GM12801 (cell line): ENCODE results near the gene HSBP1L1.

ENCODE experiments used
- TF ChIP-seq, protein P1 (sequence below): IDR thresholded peaks from one replicate; pipeline ENCODE4 v1.5.1; 2011; ENCODE audit warnings: control low read depth; ENCODE audit not compliant: insufficient read length; ENCODE audit errors: extremely low read depth

The HSBP1L1 gene

DNA sequence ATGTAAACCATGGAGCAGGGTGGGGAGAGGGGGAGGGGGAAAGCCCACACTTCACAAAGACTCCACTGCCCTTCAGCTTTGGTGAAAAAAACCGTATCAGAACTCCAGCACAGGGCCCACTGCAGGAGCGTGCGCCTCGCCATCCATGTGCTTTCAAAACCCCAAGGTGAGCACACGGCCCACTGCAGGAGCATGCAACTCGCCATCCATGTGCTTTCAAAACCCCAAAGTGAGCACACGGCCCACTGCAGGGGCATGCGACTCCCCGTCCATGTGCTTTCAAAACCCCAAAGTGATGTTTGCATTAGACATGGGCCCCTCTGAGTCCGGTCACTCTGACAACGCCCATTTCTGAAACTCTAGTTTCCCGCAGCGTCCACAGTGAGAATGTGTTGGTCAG is 16.1 kb downstream of the HSBP1L1 start:
- TF ChIP-seq, protein P1, sequence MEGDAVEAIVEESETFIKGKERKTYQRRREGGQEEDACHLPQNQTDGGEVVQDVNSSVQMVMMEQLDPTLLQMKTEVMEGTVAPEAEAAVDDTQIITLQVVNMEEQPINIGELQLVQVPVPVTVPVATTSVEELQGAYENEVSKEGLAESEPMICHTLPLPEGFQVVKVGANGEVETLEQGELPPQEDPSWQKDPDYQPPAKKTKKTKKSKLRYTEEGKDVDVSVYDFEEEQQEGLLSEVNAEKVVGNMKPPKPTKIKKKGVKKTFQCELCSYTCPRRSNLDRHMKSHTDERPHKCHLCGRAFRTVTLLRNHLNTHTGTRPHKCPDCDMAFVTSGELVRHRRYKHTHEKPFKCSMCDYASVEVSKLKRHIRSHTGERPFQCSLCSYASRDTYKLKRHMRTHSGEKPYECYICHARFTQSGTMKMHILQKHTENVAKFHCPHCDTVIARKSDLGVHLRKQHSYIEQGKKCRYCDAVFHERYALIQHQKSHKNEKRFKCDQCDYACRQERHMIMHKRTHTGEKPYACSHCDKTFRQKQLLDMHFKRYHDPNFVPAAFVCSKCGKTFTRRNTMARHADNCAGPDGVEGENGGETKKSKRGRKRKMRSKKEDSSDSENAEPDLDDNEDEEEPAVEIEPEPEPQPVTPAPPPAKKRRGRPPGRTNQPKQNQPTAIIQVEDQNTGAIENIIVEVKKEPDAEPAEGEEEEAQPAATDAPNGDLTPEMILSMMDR: no peak

GRCh38 chr18:79982736-79983135 is 18.3 kb downstream of the HSBP1L1 start:
- TF ChIP-seq, protein P1: no peak

- TF ChIP-seq, protein P1: no peak
Observed at GRCh38 chr18:79983253-79983652, 18.8 kb downstream of the HSBP1L1 start.

DNA sequence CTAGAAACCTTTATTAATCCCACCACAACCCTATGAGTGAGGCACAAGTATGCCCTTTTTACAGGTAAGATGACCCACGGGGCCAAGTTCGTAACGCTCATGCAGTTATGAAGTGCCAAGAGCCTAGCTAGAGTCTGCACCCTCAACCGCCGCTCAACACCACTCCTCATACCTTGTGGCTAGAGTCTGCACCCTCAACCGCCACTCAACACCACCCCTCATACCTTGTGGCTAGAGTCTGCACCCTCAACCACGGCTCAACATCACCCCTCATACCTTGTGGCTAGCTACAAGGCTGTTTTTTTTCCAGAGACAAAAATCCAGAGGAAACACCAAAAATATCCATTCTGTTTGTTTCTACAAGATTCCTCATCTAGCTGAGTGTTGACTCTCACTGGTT is 19.4 kb downstream of the HSBP1L1 start:
- TF ChIP-seq, protein P1: no peak

- TF ChIP-seq, protein P1: no peak
Observed at GRCh38 chr18:79985172-79985571, 20.7 kb downstream of the HSBP1L1 start.

DNA sequence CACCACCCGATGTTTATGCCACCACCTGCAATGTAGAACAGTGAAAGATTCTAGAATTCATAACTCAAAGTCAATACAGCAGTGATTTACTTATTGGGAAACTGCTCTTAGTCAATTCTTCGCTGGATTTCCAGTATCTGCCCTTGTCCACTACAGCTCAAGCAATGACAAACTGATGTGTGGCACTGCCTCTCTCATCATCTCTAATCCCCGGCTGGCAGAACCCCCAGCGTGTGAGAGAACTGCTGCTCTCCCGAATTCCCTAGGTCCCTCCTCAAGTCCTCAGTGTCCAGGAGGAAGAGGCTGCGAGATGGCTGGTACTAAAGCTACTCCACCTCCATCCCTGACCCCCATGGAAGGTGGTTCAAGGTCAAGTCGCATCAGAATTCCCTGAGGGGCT is 22.3 kb downstream of the HSBP1L1 start:
- TF ChIP-seq, protein P1: no peak

DNA sequence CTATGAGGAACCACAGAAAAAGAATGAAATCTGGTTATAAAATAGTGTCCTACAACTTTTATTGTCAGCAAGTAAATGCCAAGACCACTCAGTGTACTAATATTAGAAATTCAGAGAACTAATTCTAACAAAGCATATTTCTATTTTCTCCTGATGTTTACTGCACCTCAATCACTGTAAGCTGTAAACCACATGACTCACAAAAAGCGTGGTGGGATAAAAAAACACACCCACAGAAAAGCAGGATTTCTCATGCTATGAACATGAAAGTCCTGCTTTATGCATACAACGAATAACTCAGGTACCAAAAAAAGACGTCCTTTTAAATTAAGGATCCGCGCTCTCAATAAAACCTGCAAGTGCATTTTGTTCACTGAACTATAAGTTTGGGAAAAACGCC is 23.1 kb downstream of the HSBP1L1 start:
- TF ChIP-seq, protein P1: no peak

DNA sequence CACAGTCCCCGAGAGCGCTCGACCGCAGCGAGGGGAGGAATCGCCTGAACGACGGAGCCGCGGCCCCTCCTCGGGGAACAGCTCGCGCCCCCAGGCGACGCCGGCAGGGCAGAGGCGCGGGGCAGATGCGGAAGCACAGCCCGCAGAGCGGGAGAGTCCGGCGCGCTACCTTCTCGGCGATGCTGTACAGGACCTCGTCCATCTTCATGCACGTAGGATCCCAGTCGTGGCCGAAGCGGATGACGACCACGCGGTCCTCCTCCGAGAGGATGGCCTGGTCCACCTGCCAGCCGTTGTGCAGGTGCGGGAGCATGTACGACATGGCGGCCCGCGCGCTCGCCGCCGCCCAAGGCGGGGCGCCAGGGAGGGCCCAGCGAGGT is 23.6 kb downstream of the HSBP1L1 start:
- TF ChIP-seq, protein P1: no peak
